Measurements from ENCODE around the gene XPO6.

DNA sequence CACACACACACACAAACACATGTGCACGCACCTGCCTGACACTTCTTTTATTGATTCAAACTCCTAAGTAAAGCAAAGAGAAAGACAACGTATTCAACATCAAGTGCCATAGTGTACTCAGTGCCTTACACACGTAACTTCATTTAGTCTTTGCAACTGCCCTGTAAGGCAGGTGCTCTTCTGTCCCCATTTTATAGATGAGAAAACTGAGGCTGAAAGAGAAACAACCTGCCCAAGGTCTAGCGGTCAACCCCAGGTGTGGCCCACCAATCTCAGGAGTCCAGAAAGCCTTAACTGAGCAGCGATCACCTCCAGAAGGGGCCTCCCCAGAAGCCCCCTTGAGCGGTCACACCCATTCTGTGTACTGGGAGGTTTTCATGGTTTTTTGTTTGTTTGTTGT, 137.9 kb downstream of the XPO6 start:
- no peak for TF ChIP-seq HDGF (IDR thresholded peaks at IDR 0.05; ENCODE audit: borderline replicate concordance)
- TF ChIP-seq FOXK2 (IDR thresholded peaks at IDR 0.05) = no peak
- no peak for TF ChIP-seq ARNT (IDR thresholded peaks at IDR 0.05)
- no peak for TF ChIP-seq TARDBP (IDR thresholded peaks at IDR 0.05)
- TF ChIP-seq FOXA1 (IDR thresholded peaks at IDR 0.05) = no peak
- TF ChIP-seq CTBP1 (IDR thresholded peaks at IDR 0.05; ENCODE audit: borderline replicate concordance) = no peak
- no peak for TF ChIP-seq SP1 (IDR thresholded peaks at IDR 0.05)
- no peak for TF ChIP-seq FOXM1 (IDR thresholded peaks at IDR 0.05; ENCODE audit: borderline replicate concordance)
- TF ChIP-seq SUZ12 (IDR thresholded peaks at IDR 0.05) = no peak
- no peak for TF ChIP-seq BHLHE40 (IDR thresholded peaks at IDR 0.05; ENCODE audit: borderline replicate concordance)
- TF ChIP-seq ZNF384 (IDR thresholded peaks at IDR 0.05) = no peak
- TF ChIP-seq LEF1 (IDR thresholded peaks at IDR 0.05; ENCODE audit: borderline replicate concordance) = no peak
- no peak for TF ChIP-seq NFRKB (IDR thresholded peaks at IDR 0.05)

All from HEK293T (cell line).